ENCODE data around the gene ADAMTS6.

ADAMTS6 gene

DNA sequence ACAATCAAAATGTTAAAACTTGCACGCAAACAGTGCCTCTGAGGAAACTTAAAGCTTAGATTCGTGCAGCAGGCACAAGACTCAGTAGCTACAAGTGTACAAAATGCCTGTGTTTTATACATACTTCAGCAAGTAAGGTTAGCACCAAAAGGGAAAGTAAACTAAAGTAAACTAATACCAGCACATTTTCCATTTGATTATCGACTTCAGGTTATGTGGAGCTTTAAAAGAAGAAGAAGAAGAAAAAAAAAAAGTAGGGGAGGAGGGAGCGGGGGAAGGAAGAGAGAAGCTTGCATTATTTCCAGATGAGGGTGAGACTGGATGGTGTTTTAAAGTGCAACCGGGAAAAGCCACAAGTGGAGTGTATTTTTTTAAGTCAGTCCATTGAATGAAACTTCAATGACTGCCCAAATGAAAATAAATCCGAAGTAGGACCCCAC is 596 bp upstream of the ADAMTS6 start:
- peaks cover 0 to 2% (median 0%) of the 10 kb centered on the region in 5 experiments for H3K27me3 ChIP-seq (replicated peaks in 2 of 5; ENCODE audit: control insufficient read depth in 4 of 5, insufficient read depth in 5 of 5, low read length in 4 of 5)
- ChIA-PET POLR2A (no interaction called here), CTCF (interaction anchor here (0.6 to 6.1 kb wide), 14 partner anchors 13 to 847 kb away, joined by 3 to 65 read pairs (median 8); no protein-coding TSS in a partner anchor)
- H3K27ac ChIP-seq (ENCODE audit: insufficient read depth in 1 of 2, low read depth in 1 of 2, low read length in 2 of 2, poor library complexity in 1 of 2, severe bottlenecking in 2 of 2): peak overlapping the region; percentile 75 to 86
- peak overlapping the region in 6 of 7 experiments; percentile 72 to 98 (median 86) for H3K4me3 ChIP-seq (ENCODE audit: control insufficient read depth in 1 of 7, extremely low read depth in 1 of 7, insufficient read depth in 4 of 7, low read depth in 2 of 7, low read length in 6 of 7)
- peaks cover 8 to 39% (median 26%) of the 10 kb centered on the region in 4 experiments for H3K4me1 ChIP-seq (ENCODE audit: control extremely low read depth in 1 of 4, control insufficient read depth in 4 of 4, insufficient read depth in 4 of 4, low read length in 3 of 4)
- 0% methylated on average over 2 of the region's 6 CpGs for WGBS (ENCODE audit: insufficient coverage)
- no peaks in the 10 kb centered on the region for H3K9me3 ChIP-seq (ENCODE audit: control extremely low read depth in 1 of 5, control insufficient read depth in 4 of 5, insufficient read depth in 2 of 5, low read depth in 1 of 5, low read length in 4 of 5)
- peak in 2 of 3 donors; percentile 51 to 55 for DNase-seq
- no peaks in the 10 kb centered on the region for H3K36me3 ChIP-seq (ENCODE audit: control insufficient read depth in 4 of 4, insufficient read depth in 4 of 4, low read length in 3 of 4)

GRCh38 chr5:65481171-65481581 is 544 bp downstream of the ADAMTS6 start:
- POLR2A ChIA-PET: interaction anchor here (0.6 kb wide), 1 partner anchor 753 kb away, joined by 5 read pairs; no protein-coding TSS in a partner anchor
- peak; percentile 7 to 36 (median 29) for DNase-seq
- Histone ChIP-seq H3K9me3 (ENCODE audit: control extremely low read depth in 1 of 5, control insufficient read depth in 4 of 5, insufficient read depth in 2 of 5, low read depth in 1 of 5, low read length in 4 of 5) (no peaks in the 10 kb centered on the region), H3K27me3 (replicated peaks in 2 of 5; ENCODE audit: control insufficient read depth in 4 of 5, insufficient read depth in 5 of 5, low read length in 4 of 5) (peaks cover 0 to 2% (median 0%) of the 10 kb centered on the region in 5 experiments), H3K36me3 (ENCODE audit: control insufficient read depth in 4 of 4, insufficient read depth in 4 of 4, low read length in 3 of 4) (no peaks in the 10 kb centered on the region), H3K4me3 (ENCODE audit: control insufficient read depth in 1 of 7, extremely low read depth in 1 of 7, insufficient read depth in 4 of 7, low read depth in 2 of 7, low read length in 6 of 7) (peak overlapping the region in 6 of 7 experiments; percentile 72 to 98 (median 86)), H3K4me1 (ENCODE audit: control extremely low read depth in 1 of 4, control insufficient read depth in 4 of 4, insufficient read depth in 4 of 4, low read length in 3 of 4) (peaks cover 8 to 39% (median 26%) of the 10 kb centered on the region in 4 experiments), H3K27ac (ENCODE audit: insufficient read depth in 1 of 2, low read depth in 1 of 2, low read length in 2 of 2, poor library complexity in 1 of 2, severe bottlenecking in 2 of 2) (peak overlapping the region in 1 of 2 experiments; percentile 86)
- WGBS (ENCODE audit: insufficient coverage): 0% methylated on average over 3 of the region's 7 CpGs
- CTCF ChIA-PET: interaction anchor here (1.2 to 2.5 kb wide), 5 partner anchors 219 to 673 kb away, joined by 4 to 10 read pairs (median 4); no protein-coding TSS in a partner anchor

- DNase-seq: peak; percentile 40 to 76 (median 75)
- peak overlapping the region in 6 of 7 experiments; percentile 72 to 98 (median 86) for H3K4me3 ChIP-seq (ENCODE audit: control insufficient read depth in 1 of 7, extremely low read depth in 1 of 7, insufficient read depth in 4 of 7, low read depth in 2 of 7, low read length in 6 of 7)
- H3K4me1 ChIP-seq (ENCODE audit: control extremely low read depth in 1 of 4, control insufficient read depth in 4 of 4, insufficient read depth in 4 of 4, low read length in 3 of 4): peaks cover 8 to 39% (median 26%) of the 10 kb centered on the region in 4 experiments
- WGBS (ENCODE audit: insufficient coverage): 0% methylated on average over 9 of the region's 15 CpGs
- ChIA-PET POLR2A (no interaction called here), CTCF (interaction anchor here (1.2 to 1.6 kb wide), 4 partner anchors 218 to 672 kb away, joined by 4 to 7 read pairs (median 4); no protein-coding TSS in a partner anchor)
- H3K9me3 ChIP-seq (ENCODE audit: control extremely low read depth in 1 of 5, control insufficient read depth in 4 of 5, insufficient read depth in 2 of 5, low read depth in 1 of 5, low read length in 4 of 5): no peaks in the 10 kb centered on the region
- peaks cover 0 to 2% (median 0%) of the 10 kb centered on the region in 5 experiments for H3K27me3 ChIP-seq (replicated peaks in 2 of 5; ENCODE audit: control insufficient read depth in 4 of 5, insufficient read depth in 5 of 5, low read length in 4 of 5)
- H3K27ac ChIP-seq (ENCODE audit: insufficient read depth in 1 of 2, low read depth in 1 of 2, low read length in 2 of 2, poor library complexity in 1 of 2, severe bottlenecking in 2 of 2): no peak overlapping the region
- no peaks in the 10 kb centered on the region for H3K36me3 ChIP-seq (ENCODE audit: control insufficient read depth in 4 of 4, insufficient read depth in 4 of 4, low read length in 3 of 4)
Measured at GRCh38 chr5:65480306-65480865, 1.3 kb downstream of the ADAMTS6 start.

DNA sequence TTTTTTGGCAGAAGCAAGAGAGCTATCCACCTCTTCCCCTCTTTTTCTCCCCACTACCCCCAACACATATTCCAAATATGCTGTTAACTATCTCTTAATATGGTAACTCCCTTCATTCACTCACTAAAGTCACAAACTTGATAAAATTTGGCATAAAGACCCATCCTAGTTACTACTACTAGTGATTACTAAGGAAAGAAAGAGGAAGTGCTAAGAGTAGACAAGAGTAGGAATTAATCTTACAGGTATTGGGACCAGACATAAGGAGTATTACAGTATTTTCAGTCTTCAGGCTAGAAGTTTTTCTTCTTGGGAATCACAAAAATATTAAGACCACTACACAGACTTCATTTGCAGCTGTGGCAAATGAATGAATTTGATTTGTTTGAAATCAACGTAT is 2.2 kb downstream of the ADAMTS6 start:
- CTCF ChIA-PET: interaction anchor here (1.5 kb wide), 1 partner anchor 379 kb away, joined by 4 read pairs; no protein-coding TSS in a partner anchor

DNA sequence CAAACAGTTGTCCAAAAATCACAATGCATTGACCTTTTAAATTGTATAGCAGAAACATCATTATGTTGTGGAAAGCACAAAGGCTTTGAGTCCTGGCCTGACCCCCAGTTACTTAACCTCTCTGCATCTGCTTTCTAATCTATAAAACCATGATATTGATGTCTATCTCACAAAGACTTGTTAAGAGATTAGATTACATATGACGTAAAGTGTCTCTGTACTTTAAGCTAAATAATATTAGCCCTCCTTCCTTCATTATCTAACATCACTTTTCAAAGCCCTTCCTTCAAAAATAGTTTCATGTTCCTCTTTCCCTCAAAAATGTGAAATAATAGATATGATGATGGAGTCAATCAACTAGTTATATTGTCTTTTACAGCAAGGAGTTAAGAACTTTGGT is 3.4 kb downstream of the ADAMTS6 start:
- no peak overlapping the region for H3K4me3 ChIP-seq (ENCODE audit: control insufficient read depth in 1 of 7, extremely low read depth in 1 of 7, insufficient read depth in 4 of 7, low read depth in 2 of 7, low read length in 6 of 7)
- H3K27ac ChIP-seq (ENCODE audit: insufficient read depth in 1 of 2, low read depth in 1 of 2, low read length in 2 of 2, poor library complexity in 1 of 2, severe bottlenecking in 2 of 2): no peak overlapping the region
- H3K9me3 ChIP-seq (ENCODE audit: control extremely low read depth in 1 of 5, control insufficient read depth in 4 of 5, insufficient read depth in 2 of 5, low read depth in 1 of 5, low read length in 4 of 5): no peaks in the 10 kb centered on the region
- H3K4me1 ChIP-seq (ENCODE audit: control extremely low read depth in 1 of 4, control insufficient read depth in 4 of 4, insufficient read depth in 4 of 4, low read length in 3 of 4): peaks cover 8 to 36% (median 23%) of the 10 kb centered on the region in 4 experiments
- ChIA-PET CTCF (no interaction called here), POLR2A (no interaction called here)
- no CpG with 5 or more reads among the region's 1 CpG for WGBS (ENCODE audit: insufficient coverage)
- no peak for DNase-seq
- H3K36me3 ChIP-seq (ENCODE audit: control insufficient read depth in 4 of 4, insufficient read depth in 4 of 4, low read length in 3 of 4): no peaks in the 10 kb centered on the region
- H3K27me3 ChIP-seq (replicated peaks in 2 of 5; ENCODE audit: control insufficient read depth in 4 of 5, insufficient read depth in 5 of 5, low read length in 4 of 5): peaks cover 0 to 2% (median 0%) of the 10 kb centered on the region in 5 experiments

More for the DNA sequence above, 2.2 kb downstream of the ADAMTS6 start:
- Histone ChIP-seq H3K9me3 (ENCODE audit: control extremely low read depth in 1 of 5, control insufficient read depth in 4 of 5, insufficient read depth in 2 of 5, low read depth in 1 of 5, low read length in 4 of 5) (no peaks in the 10 kb centered on the region), H3K27ac (ENCODE audit: insufficient read depth in 1 of 2, low read depth in 1 of 2, low read length in 2 of 2, poor library complexity in 1 of 2, severe bottlenecking in 2 of 2) (no peak overlapping the region), H3K4me3 (ENCODE audit: control insufficient read depth in 1 of 7, extremely low read depth in 1 of 7, insufficient read depth in 4 of 7, low read depth in 2 of 7, low read length in 6 of 7) (peak overlapping the region in 4 of 7 experiments; percentile 72 to 97 (median 82)), H3K4me1 (ENCODE audit: control extremely low read depth in 1 of 4, control insufficient read depth in 4 of 4, insufficient read depth in 4 of 4, low read length in 3 of 4) (peaks cover 8 to 39% (median 26%) of the 10 kb centered on the region in 4 experiments), H3K36me3 (ENCODE audit: control insufficient read depth in 4 of 4, insufficient read depth in 4 of 4, low read length in 3 of 4) (no peaks in the 10 kb centered on the region), H3K27me3 (replicated peaks in 2 of 5; ENCODE audit: control insufficient read depth in 4 of 5, insufficient read depth in 5 of 5, low read length in 4 of 5) (peaks cover 0 to 2% (median 0%) of the 10 kb centered on the region in 5 experiments)
- WGBS (ENCODE audit: insufficient coverage): no CpG with 5 or more reads among the region's 1 CpG
- DNase-seq: peak in 1 of 3 donors; percentile 1
- POLR2A ChIA-PET: no interaction called here

- POLR2A ChIA-PET: no interaction called here
- Histone ChIP-seq H3K36me3 (ENCODE audit: control insufficient read depth in 4 of 4, insufficient read depth in 4 of 4, low read length in 3 of 4) (no peaks in the 10 kb centered on the region), H3K27ac (ENCODE audit: insufficient read depth in 1 of 2, low read depth in 1 of 2, low read length in 2 of 2, poor library complexity in 1 of 2, severe bottlenecking in 2 of 2) (no peak overlapping the region), H3K4me1 (ENCODE audit: control extremely low read depth in 1 of 4, control insufficient read depth in 4 of 4, insufficient read depth in 4 of 4, low read length in 3 of 4) (peaks cover 1 to 14% (median 8%) of the 10 kb centered on the region in 4 experiments), H3K9me3 (ENCODE audit: control extremely low read depth in 1 of 5, control insufficient read depth in 4 of 5, insufficient read depth in 2 of 5, low read depth in 1 of 5, low read length in 4 of 5) (no peaks in the 10 kb centered on the region), H3K4me3 (ENCODE audit: control insufficient read depth in 1 of 7, extremely low read depth in 1 of 7, insufficient read depth in 4 of 7, low read depth in 2 of 7, low read length in 6 of 7) (no peak overlapping the region), H3K27me3 (replicated peaks in 2 of 5; ENCODE audit: control insufficient read depth in 4 of 5, insufficient read depth in 5 of 5, low read length in 4 of 5) (peaks cover 0 to 2% (median 0%) of the 10 kb centered on the region in 5 experiments)
- no peak for DNase-seq
- WGBS (ENCODE audit: insufficient coverage): 100% methylated on average over 1 of the region's 1 CpG
- CTCF ChIA-PET: interaction anchor here (0.8 kb wide), 2 partner anchors 8 to 665 kb away, joined by 3 to 4 read pairs; no protein-coding TSS in a partner anchor
Measured at GRCh38 chr5:65475895-65476294, 5.8 kb downstream of the ADAMTS6 start.

GRCh38 chr5:65475336-65475735 is 6.4 kb downstream of the ADAMTS6 start:
- ChIA-PET POLR2A (no interaction called here), CTCF (interaction anchor here (0.7 kb wide), 1 partner anchor 376 kb away, joined by 3 read pairs; no protein-coding TSS in a partner anchor)
- H3K9me3 ChIP-seq (ENCODE audit: control extremely low read depth in 1 of 5, control insufficient read depth in 4 of 5, insufficient read depth in 2 of 5, low read depth in 1 of 5, low read length in 4 of 5): no peaks in the 10 kb centered on the region
- H3K4me3 ChIP-seq (ENCODE audit: control insufficient read depth in 1 of 7, extremely low read depth in 1 of 7, insufficient read depth in 4 of 7, low read depth in 2 of 7, low read length in 6 of 7): no peak overlapping the region
- 100% methylated on average over 2 of the region's 4 CpGs for WGBS (ENCODE audit: insufficient coverage)
- no peaks in the 10 kb centered on the region for H3K36me3 ChIP-seq (ENCODE audit: control insufficient read depth in 4 of 4, insufficient read depth in 4 of 4, low read length in 3 of 4)
- no peak for DNase-seq
- no peak overlapping the region for H3K27ac ChIP-seq (ENCODE audit: insufficient read depth in 1 of 2, low read depth in 1 of 2, low read length in 2 of 2, poor library complexity in 1 of 2, severe bottlenecking in 2 of 2)
- no peaks in the 10 kb centered on the region for H3K27me3 ChIP-seq (replicated peaks in 2 of 5; ENCODE audit: control insufficient read depth in 4 of 5, insufficient read depth in 5 of 5, low read length in 4 of 5)
- peaks cover 0 to 8% (median 2%) of the 10 kb centered on the region in 4 experiments for H3K4me1 ChIP-seq (ENCODE audit: control extremely low read depth in 1 of 4, control insufficient read depth in 4 of 4, insufficient read depth in 4 of 4, low read length in 3 of 4)
